Activated T-helper 9 cell treated with anti-CD3 and anti-CD28 coated beads, Interleukin-2, amount 50 U/mL, for 16 hours (primary cell): ENCODE measurements around the gene WASHC4.
"Not testable (repeated sequence)": the region's sequence is repeated elsewhere in the genome, so short reads cannot be mapped to it uniquely, and the experiment has no call there.

Experiments used
- DNase-seq: peaks from one replicate; pipeline ENCODE4 v3.0.0-alpha.2; 2020; ENCODE audit warnings: low read depth

The WASHC4 gene

GRCh38 chr12:105167346-105167745, 59.8 kb downstream of the WASHC4 start:
- no peak for DNase-seq

GRCh38 chr12:105168006-105168405, 60.5 kb downstream of the WASHC4 start:
- no peak for DNase-seq

DNA sequence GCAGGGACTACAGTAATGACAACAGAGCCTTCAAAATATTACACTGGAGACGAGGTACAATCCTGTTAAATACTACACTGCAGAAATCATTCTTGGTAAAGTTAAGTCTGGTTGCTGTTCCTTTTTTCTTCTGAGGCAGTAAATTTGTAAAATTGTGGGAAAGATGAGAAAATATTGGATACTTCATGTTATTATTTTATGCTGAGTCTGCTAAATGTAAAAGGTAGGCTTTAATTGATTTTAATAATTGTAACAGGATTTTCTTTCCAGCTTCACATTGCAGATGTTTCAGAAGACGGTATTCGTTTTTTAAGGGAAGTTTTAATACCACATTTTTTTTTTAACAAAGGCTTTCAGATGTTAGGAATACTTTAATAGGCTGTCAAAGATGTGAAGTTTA, 62.6 kb downstream of the WASHC4 start:
- DNase-seq, result no peak

GRCh38 chr12:105171691-105172436, 64.3 kb downstream of the WASHC4 start:
- DNase-seq, result no peak

DNA sequence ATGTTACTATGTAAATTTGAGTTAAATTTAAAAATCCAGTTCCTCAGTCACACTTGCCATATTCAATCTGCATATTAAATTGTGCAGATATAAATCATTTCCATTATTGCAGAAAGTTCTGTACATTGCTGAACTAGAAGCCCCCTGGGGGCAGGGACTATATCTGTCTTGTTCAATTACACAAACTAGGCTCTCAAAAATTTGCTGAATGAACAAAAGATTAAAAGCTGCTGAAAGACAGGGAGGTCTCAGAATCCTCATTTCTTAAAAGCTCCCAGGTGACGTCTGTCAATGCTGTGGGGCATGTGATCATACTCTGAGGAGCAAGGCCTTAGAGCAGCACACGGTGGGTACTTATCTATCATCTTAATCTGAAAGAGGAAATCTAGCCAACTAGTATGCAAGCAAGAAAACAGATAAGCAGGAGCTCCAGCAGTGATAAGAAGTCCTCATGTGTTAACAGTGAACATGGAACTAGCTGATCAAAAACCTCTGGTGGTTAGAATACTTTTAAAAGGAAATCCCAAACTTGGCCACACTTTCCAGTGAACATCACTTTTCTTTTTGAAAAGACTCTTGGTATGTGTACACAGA, 68.0 kb downstream of the WASHC4 start:
- no peak for DNase-seq

GRCh38 chr12:105177208-105177607, 69.7 kb downstream of the WASHC4 start:
- DNase-seq, result no peak

DNA sequence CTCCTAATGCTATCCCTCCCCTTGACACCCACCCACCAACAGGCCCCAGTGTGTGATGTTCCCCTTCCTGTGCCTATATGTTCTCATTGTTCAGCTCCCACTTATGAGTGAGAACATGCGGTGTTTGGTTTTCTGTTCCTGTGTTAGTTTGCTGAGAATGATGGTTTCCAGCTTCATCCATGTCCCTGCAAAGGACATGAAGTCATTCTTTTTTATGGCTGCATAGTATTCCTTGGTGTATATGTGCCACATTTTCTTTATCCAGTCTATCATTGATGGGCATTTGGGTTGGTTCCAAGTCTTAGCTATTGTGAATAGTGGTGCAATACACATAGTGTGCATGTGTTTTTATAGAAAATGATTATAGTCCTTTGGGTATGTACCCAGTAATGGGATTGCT, 71.6 kb downstream of the WASHC4 start:
- DNase-seq, result not testable (repeated sequence)

- DNase-seq, result not testable (repeated sequence)
These were observed 75.9 kb downstream of the WASHC4 start for GRCh38 chr12:105183406-105183805.

GRCh38 chr12:105183976-105184375, 76.4 kb downstream of the WASHC4 start:
- not testable (repeated sequence) for DNase-seq

DNA sequence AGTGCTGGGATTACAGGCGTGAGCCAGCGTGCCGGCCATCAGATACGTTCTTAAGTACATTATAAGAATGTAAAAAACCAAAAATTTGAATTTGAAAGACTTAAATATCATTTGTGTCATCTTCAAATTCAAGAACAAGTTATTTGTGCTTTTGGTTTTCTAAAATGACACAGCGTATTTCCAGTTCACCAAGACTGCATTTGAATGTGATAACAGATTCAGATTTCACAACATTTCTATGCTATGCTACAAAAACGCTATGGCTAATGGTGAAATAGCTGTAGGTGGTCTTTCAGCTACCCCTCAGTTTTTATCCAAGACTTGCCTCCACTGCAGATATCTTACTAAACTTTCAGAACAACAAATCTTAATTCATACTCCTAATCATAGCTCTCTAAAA, 81.8 kb downstream of the WASHC4 start:
- no peak for DNase-seq

DNA sequence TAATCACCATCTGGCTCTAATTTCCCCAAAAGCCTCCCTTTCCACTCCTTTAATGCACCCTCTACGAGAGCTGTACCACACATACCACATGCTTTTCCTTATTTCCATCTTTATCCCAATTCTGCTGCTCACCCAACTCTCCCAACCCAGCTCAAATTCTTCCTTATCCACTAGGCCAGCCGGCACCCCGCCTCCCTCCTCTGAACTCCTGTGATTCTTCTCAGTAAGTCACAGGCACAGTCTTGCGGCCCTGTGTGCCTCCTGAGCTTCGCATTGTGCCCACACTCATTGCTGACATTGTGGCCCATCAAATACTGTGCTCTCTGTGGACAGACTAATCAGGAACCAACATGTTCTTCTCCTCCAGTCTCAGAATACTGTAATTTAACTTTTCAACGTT, 83.0 kb downstream of the WASHC4 start:
- no peak for DNase-seq

- no peak for DNase-seq
These were observed 85.2 kb downstream of the WASHC4 start for GRCh38 chr12:105192624-105193225.

- no peak for DNase-seq
These were observed 87.4 kb downstream of the WASHC4 start for GRCh38 chr12:105194947-105195346.

GRCh38 chr12:105196090-105196489, 88.6 kb downstream of the WASHC4 start:
- DNase-seq, result no peak

GRCh38 chr12:105198961-105199360, 91.4 kb downstream of the WASHC4 start:
- DNase-seq, result no peak

DNA sequence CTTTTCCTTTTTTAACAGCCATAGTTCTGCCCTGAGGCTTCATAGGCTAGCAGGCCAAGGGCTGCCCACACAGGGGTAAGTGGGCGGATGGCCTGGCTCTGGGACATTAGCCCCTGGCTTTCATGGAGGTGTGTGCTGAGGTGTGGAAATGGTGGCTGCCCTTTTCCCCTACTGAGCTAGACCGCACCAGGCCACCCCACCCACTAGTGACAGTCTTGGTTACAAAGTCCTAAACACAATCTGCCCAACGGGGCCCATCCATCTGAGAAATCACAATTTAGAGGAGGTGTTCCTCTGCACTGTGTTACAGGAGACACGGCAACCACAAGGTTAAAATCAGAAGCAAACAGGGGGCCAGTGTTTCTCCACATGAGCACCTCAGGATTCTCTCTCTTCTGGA, 92.9 kb downstream of the WASHC4 start:
- no peak for DNase-seq

GRCh38 chr12:105201299-105201698, 93.8 kb downstream of the WASHC4 start:
- no peak for DNase-seq

DNA sequence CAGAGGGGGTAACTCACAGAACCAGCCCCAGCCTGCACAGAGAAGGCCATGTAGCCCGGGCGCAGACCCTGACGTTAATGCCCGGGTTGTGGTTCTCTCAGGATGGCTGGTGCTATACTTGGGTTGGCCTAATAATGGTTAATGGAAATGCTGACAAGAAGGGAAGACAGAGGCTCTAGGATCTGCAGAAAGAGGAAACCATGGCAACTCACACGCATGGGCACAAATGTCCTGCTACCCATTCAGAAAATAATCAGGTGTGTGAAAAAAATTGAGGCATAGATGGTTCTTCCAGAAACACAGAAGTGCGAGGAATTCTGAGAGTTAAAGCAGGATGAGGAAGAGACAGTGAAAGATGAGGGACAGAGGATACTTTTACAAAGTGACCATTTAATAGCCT, 94.7 kb downstream of the WASHC4 start:
- DNase-seq, result no peak

- no peak for DNase-seq
These were observed 96.6 kb downstream of the WASHC4 start for GRCh38 chr12:105204127-105204526.

DNA sequence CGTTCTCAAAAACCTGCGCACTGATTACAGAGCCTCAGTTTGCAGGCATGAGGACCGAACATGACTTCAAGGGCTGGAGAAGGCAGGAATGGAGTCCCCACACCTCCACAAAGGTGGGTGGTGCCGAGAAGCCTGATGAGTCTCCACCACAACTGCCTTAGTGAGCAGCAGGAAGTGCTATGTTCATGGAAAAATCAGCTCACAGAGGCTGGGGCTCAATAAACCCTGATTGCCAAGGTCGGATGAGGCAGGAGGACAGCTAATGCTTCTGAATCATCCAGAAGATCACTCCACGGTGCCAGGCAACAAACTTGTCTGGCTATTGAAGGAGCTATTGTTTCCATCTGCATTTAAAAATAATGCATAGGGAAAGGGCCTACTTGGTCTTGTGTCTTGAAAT, 97.4 kb downstream of the WASHC4 start:
- DNase-seq, result no peak

GRCh38 chr12:105205322-105206048, 98.0 kb downstream of the WASHC4 start:
- DNase-seq, result no peak

- no peak for DNase-seq
These were observed 99.3 kb downstream of the WASHC4 start for GRCh38 chr12:105206686-105207374.
